ENCODE data around the gene ARL6IP4.

Gene ARL6IP4

GRCh38 chr12:122990961-122991622 is 10.6 kb downstream of the ARL6IP4 start:
- DNase-seq (ENCODE audit: low spot score): no peak

- no peak for DNase-seq (ENCODE audit: low spot score)
Observed at GRCh38 chr12:122991623-122992275, 11.3 kb downstream of the ARL6IP4 start.

- no peak for DNase-seq (ENCODE audit: low spot score)
Observed at GRCh38 chr12:122992386-122992785, 11.9 kb downstream of the ARL6IP4 start.

GRCh38 chr12:122994140-122994675 is 13.7 kb downstream of the ARL6IP4 start:
- no peak for DNase-seq (ENCODE audit: low spot score)

GRCh38 chr12:122994781-122995502 is 14.5 kb downstream of the ARL6IP4 start:
- no peak for DNase-seq (ENCODE audit: low spot score)

GRCh38 chr12:122995503-122996187 is 15.2 kb downstream of the ARL6IP4 start:
- DNase-seq (ENCODE audit: low spot score): no peak

- DNase-seq (ENCODE audit: low spot score): no peak
Observed at GRCh38 chr12:122996188-122996601, 15.7 kb downstream of the ARL6IP4 start.

GRCh38 chr12:122996621-122997342 is 16.3 kb downstream of the ARL6IP4 start:
- DNase-seq (ENCODE audit: low spot score): no peak

GRCh38 chr12:122997343-122998250 is 17.1 kb downstream of the ARL6IP4 start:
- DNase-seq (ENCODE audit: low spot score): no peak

- no peak for DNase-seq (ENCODE audit: low spot score)
Observed at GRCh38 chr12:122998316-122998715, 17.8 kb downstream of the ARL6IP4 start.

GRCh38 chr12:122999196-122999946 is 18.9 kb downstream of the ARL6IP4 start:
- DNase-seq (ENCODE audit: low spot score): no peak

GRCh38 chr12:122999986-123000420 is 19.5 kb downstream of the ARL6IP4 start:
- DNase-seq (ENCODE audit: low spot score): no peak

- DNase-seq (ENCODE audit: low spot score): no peak
Observed at GRCh38 chr12:123000578-123000977, 20.1 kb downstream of the ARL6IP4 start.

GRCh38 chr12:123001464-123001863 is 21.0 kb downstream of the ARL6IP4 start:
- no peak for DNase-seq (ENCODE audit: low spot score)

- DNase-seq (ENCODE audit: low spot score): no peak
Observed at GRCh38 chr12:123003257-123003656, 22.8 kb downstream of the ARL6IP4 start.

GRCh38 chr12:123004287-123004686 is 23.8 kb downstream of the ARL6IP4 start:
- no peak for DNase-seq (ENCODE audit: low spot score)

- DNase-seq (ENCODE audit: low spot score): no peak
Observed at GRCh38 chr12:123005081-123005626, 24.7 kb downstream of the ARL6IP4 start.

- no peak for DNase-seq (ENCODE audit: low spot score)
Observed at GRCh38 chr12:123006977-123007376, 26.5 kb downstream of the ARL6IP4 start.

- no peak for DNase-seq (ENCODE audit: low spot score)
Observed at GRCh38 chr12:123010110-123010509, 29.6 kb downstream of the ARL6IP4 start.

Data from kidney tubule cell (primary cell).